Hepatocyte (in vitro differentiated cells): Measurements from ENCODE around the gene CYSTM1. TPM values are rescaled to one million over a fixed set of nuclear protein-coding genes. Genes with fewer than 3 reads are reported as not detected.

Source experiments
- DNase-seq: peaks from one replicate; pipeline ENCODE4 v3.0.0-alpha.2; 2016; ENCODE audit warnings: low spot score
- H2AFZ ChIP-seq: fragments of 200-600 bp; sonication (generic); 2 replicates; pipeline ENCODE4 v1.6.0; 2016; ENCODE audit warnings: antibody characterized with exemption, mild to moderate bottlenecking
- H3K27ac ChIP-seq: fragments of 200-600 bp; sonication (generic); 2 replicates; pipeline ENCODE4 v1.5.1; 2016; ENCODE audit warnings: mild to moderate bottlenecking
- H3K27me3 ChIP-seq: fragments of 200-600 bp; sonication (generic); 2 replicates; pipeline ENCODE4 v1.6.1; 2016
- H3K36me3 ChIP-seq: fragments of 200-600 bp; sonication (generic); replicated peaks from 2 replicates; pipeline ENCODE4 v1.5.1; 2016; ENCODE audit warnings: low read depth; ENCODE audit not compliant: insufficient read depth
- H3K4me1 ChIP-seq: fragments of 200-600 bp; sonication (generic); 2 replicates; pipeline ENCODE4 v1.5.1; 2016; ENCODE audit warnings: mild to moderate bottlenecking, moderate library complexity; ENCODE audit not compliant: insufficient read depth
- H3K4me2 ChIP-seq: fragments of 200-600 bp; sonication (generic); 2 replicates; pipeline ENCODE4 v1.6.0; 2016
- H3K4me3 ChIP-seq: fragments of 200-600 bp; sonication (generic); 2 replicates; pipeline ENCODE4 v1.5.1; 2016; ENCODE audit warnings: mild to moderate bottlenecking
- H3K79me2 ChIP-seq: fragments of 200-600 bp; sonication (generic); 2 replicates; pipeline ENCODE4 v1.6.0; 2017; ENCODE audit warnings: mild to moderate bottlenecking
- H3K9me2 ChIP-seq: fragments of 200-600 bp; sonication (generic); replicated peaks from 2 replicates; pipeline ENCODE4 v1.6.0; 2017; ENCODE audit warnings: mild to moderate bottlenecking; ENCODE audit not compliant: insufficient read depth
- H3K9me3 ChIP-seq: fragments of 200-600 bp; sonication (generic); 2 replicates; pipeline ENCODE4 v1.5.1; 2016; ENCODE audit warnings: low read depth, mild to moderate bottlenecking
- H4K20me1 ChIP-seq: fragments of 200-600 bp; sonication (generic); 2 replicates; pipeline ENCODE4 v1.6.0; 2016; ENCODE audit warnings: mild to moderate bottlenecking; ENCODE audit not compliant: insufficient read depth, poor library complexity, severe bottlenecking
- EZH2 ChIP-seq: fragments of 200-600 bp; sonication (generic); IDR thresholded peaks from 2 replicates; pipeline ENCODE4 v1.6.1; 2016; ENCODE audit warnings: antibody characterized with exemption, mild to moderate bottlenecking, borderline replicate concordance
- EZH2phosphoT487 ChIP-seq: fragments of 200-600 bp; sonication (generic); IDR thresholded peaks from one replicate; pipeline ENCODE4 v1.6.1; 2018; ENCODE audit warnings: antibody characterized with exemption, mild to moderate bottlenecking, low read depth, moderate library complexity; ENCODE audit not compliant: unreplicated experiment, severe bottlenecking
- WGBS: methylation state at CpG from one replicate; pipeline ENCODE4 v1.1.6; 2016; ENCODE audit warnings: low lambda C conversion rate; ENCODE audit errors: missing lambda C conversion rate; 5-methylcytosine and 5-hydroxymethylcytosine counted together
- polyA plus RNA-seq: library from polyadenylated mRNA; unstranded; fragments of >200 nt; fragmentation: Nextera tagmentation; extraction: Ambion mirVana; gene quantifications from 2 replicates; pipeline ENCODE4 v1.2.1, GENCODE V29; 2016
- total RNA-seq: library from RNA; depleted of rRNA; stranded (reverse); fragments of >200 nt; gene quantifications from 2 replicates; pipeline ENCODE4 v1.2.3, GENCODE V29; 2014
- TF ChIP-seq, protein P1 (sequence below): fragments of 200-600 bp; sonication (generic); IDR thresholded peaks from 2 replicates; pipeline ENCODE4 v1.5.1; 2016; ENCODE audit warnings: antibody characterized with exemption, mild to moderate bottlenecking; ENCODE audit not compliant: poor library complexity

Gene CYSTM1
- total and polyA plus RNA-seq, 2 experiments from 2014 or later, result 111 to 262 TPM

DNA sequence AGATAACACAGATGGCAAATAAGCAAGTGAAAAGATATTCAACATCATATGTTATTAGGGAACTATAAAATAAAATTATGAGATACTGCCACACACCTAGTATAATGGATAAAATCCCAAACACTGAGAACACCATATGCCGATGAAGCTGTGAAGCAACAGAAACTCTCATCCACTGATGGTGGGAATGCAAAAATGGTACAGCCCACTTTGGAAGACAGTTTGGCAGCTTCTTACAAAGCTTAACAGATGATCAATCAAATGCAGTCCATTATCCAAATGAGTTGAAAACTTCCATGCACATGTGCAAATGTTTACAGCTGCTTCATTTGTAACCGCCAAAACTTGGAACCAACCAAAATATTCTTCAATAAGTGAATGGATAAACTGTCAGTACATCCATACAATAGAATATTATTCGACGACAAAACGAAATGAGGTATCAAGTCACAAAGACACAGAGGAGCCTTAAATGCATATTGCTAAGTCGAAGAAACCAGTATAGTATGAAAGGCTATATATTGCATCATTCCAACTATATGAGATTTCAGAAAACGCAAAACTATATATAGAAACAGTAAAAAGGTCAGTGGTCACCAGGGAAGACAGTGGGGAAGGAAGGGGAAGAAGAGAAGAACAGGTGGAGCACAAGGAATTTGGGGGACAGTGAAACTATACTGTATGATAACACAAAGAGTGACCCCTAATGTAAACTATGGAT is 113.0 kb downstream of the CYSTM1 start:
- Histone ChIP-seq H2AFZ (no peak overlapping the region), H3K4me3 (no peak overlapping the region), H3K79me2 (peaks cover 91% of the 10 kb centered on the region), H3K4me2 (no peak overlapping the region), H4K20me1 (peaks cover 3% of the 10 kb centered on the region), H3K27me3 (no peaks in the 10 kb centered on the region), H3K36me3 (no peaks in the 10 kb centered on the region), H3K27ac (no peak overlapping the region), H3K4me1 (no peaks in the 10 kb centered on the region), H3K9me3 (no peaks in the 10 kb centered on the region), H3K9me2 (no peaks in the 10 kb centered on the region)
- no peak for TF ChIP-seq EZH2phosphoT487
- TF ChIP-seq, protein P1, sequence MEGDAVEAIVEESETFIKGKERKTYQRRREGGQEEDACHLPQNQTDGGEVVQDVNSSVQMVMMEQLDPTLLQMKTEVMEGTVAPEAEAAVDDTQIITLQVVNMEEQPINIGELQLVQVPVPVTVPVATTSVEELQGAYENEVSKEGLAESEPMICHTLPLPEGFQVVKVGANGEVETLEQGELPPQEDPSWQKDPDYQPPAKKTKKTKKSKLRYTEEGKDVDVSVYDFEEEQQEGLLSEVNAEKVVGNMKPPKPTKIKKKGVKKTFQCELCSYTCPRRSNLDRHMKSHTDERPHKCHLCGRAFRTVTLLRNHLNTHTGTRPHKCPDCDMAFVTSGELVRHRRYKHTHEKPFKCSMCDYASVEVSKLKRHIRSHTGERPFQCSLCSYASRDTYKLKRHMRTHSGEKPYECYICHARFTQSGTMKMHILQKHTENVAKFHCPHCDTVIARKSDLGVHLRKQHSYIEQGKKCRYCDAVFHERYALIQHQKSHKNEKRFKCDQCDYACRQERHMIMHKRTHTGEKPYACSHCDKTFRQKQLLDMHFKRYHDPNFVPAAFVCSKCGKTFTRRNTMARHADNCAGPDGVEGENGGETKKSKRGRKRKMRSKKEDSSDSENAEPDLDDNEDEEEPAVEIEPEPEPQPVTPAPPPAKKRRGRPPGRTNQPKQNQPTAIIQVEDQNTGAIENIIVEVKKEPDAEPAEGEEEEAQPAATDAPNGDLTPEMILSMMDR, result no peak
- no peak for TF ChIP-seq EZH2
- 93% methylated on average over 7 of the region's 7 CpGs for WGBS
- DNase-seq, result no peak

DNA sequence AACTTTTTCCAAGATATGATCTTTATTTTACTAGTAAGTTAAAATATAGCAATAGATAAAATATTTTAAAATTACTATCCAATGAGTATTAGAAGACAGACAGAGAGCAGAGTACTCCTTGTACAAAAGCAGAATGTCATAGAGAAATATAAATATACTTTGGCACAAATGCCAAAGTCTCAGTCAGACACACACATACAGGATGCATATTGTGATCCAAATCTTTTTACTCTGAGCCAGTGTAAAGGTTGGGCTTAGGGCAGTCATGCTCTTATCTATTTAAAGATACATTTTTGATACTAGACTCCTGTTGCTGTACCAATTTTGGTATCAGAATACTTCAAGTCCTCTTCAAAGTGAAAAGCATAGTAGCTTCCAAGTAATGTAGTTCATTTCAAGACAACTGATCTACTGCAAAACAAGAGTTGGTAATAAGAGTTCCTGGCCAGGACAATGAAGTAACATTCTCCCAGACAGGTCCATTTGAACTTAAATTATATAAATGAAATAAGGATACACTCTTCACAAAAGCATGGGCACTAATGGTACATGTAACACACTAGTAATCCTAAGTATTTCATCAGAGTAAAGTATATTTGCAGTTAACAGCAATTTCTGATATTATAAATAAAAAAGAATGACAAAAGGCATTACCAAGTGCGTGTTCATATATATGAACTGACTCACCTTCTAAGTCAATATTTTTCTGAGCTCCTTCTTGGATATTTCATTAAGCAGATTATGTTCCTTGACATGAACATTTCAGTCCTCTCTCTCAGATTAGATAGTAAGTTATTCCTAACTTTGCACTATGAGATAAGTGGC is 117.4 kb downstream of the CYSTM1 start:
- DNase-seq, result no peak
- 59% methylated on average over 1 of the region's 1 CpG for WGBS
- Histone ChIP-seq H3K4me1 (no peaks in the 10 kb centered on the region), H3K9me2 (no peaks in the 10 kb centered on the region), H3K79me2 (peaks cover 95% of the 10 kb centered on the region), H3K36me3 (no peaks in the 10 kb centered on the region), H3K4me3 (no peak overlapping the region), H3K9me3 (no peaks in the 10 kb centered on the region), H2AFZ (no peak overlapping the region), H4K20me1 (peaks cover 8% of the 10 kb centered on the region), H3K27me3 (no peaks in the 10 kb centered on the region), H3K27ac (peak overlapping the region; percentile 45), H3K4me2 (peak overlapping the region; percentile 8)
- TF ChIP-seq EZH2phosphoT487 (no peak), EZH2 (no peak)
- TF ChIP-seq, protein P1, result no peak

Other genes starting within 250 kb of the CYSTM1 start
- 0.20 and 1.4 TPM in 2 replicates for gene NRG2, start 131.9 kb upstream of the CYSTM1 start, total RNA-seq
- 1.5 and 1.8 TPM in 2 replicates for gene NRG2, start 131.9 kb upstream of the CYSTM1 start, polyA plus RNA-seq
- 11.9 and 13.8 TPM in 2 replicates for gene PURA, start 61.1 kb upstream of the CYSTM1 start, total RNA-seq
- 7.4 and 10.1 TPM in 2 replicates for gene PURA, start 61.1 kb upstream of the CYSTM1 start, polyA plus RNA-seq
- 4.4 and 7.2 TPM in 2 replicates for gene IGIP, start 49.3 kb upstream of the CYSTM1 start, total RNA-seq
- 0.50 and 0.89 TPM in 2 replicates for gene IGIP, start 49.3 kb upstream of the CYSTM1 start, polyA plus RNA-seq
- gene PFDN1, start 127.9 kb downstream of the CYSTM1 start, total RNA-seq, result 84.1 and 86.1 TPM in 2 replicates
- 97.6 and 98.0 TPM in 2 replicates for gene PFDN1, start 127.9 kb downstream of the CYSTM1 start, polyA plus RNA-seq
- 7.2 and 8.3 TPM in 2 replicates for gene HBEGF, start 171.4 kb downstream of the CYSTM1 start, total RNA-seq
- 6.7 and 7.9 TPM in 2 replicates for gene HBEGF, start 171.4 kb downstream of the CYSTM1 start, polyA plus RNA-seq
- 0.07 TPM in 1 of 2 replicates, not detected in the other for gene SLC4A9, start 185.0 kb downstream of the CYSTM1 start, total RNA-seq
- 0.53 and 1.1 TPM in 2 replicates for gene SLC4A9, start 185.0 kb downstream of the CYSTM1 start, polyA plus RNA-seq
- 70.7 and 78.9 TPM in 2 replicates for gene ANKHD1, start 226.6 kb downstream of the CYSTM1 start, total RNA-seq
- 53.6 and 84.4 TPM in 2 replicates for gene ANKHD1, start 226.6 kb downstream of the CYSTM1 start, polyA plus RNA-seq